ENCODE measurements around the gene SLC25A39. TPM values are rescaled to one million over a fixed set of nuclear protein-coding genes. Genes with fewer than 3 reads are reported as not detected.

Gene SLC25A39
- total and polyA plus RNA-seq, 12 donors = 36.3 to 105 (median 44.6) TPM

DNA sequence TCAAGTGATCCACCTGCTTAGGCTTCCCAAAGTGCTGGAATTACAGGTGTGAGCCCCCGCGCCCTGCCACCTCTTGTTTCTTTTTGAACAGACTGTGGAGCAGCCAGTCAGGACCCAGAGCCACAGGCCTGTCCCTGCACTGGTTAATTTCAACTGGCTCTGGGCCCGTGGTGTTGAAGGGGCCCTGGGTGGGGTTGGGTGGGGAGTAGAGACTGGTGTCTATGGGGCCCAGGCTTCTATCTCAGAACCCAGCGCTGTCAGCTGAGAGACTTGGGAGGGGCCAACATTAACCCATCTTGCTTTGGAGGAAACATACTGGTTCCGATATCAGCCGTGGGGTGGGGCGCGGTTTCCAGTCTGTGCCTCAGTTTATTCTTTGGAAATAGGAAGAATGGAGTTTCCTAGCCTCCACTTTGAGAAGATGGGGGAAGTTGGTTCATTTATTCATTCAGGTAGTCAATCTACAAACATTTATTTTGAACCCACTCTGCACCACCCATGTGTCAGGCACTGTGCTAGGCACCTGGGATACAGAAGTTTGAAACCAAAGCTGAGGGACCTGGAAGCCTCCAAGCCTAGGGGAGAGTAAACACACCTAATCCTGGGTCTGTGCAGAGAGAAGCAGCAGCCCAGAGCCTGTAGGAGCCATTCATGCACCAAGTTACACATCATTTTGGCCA is 41.1 kb downstream of the SLC25A39 start:
- no peak overlapping the region for H3K27ac ChIP-seq
- no peak for DNase-seq
- peaks cover 5 to 23% (median 19%) of the 10 kb centered on the region in 9 donors for H3K4me1 ChIP-seq
- H3K4me3 ChIP-seq = no peak overlapping the region
- TF ChIP-seq, protein P1, sequence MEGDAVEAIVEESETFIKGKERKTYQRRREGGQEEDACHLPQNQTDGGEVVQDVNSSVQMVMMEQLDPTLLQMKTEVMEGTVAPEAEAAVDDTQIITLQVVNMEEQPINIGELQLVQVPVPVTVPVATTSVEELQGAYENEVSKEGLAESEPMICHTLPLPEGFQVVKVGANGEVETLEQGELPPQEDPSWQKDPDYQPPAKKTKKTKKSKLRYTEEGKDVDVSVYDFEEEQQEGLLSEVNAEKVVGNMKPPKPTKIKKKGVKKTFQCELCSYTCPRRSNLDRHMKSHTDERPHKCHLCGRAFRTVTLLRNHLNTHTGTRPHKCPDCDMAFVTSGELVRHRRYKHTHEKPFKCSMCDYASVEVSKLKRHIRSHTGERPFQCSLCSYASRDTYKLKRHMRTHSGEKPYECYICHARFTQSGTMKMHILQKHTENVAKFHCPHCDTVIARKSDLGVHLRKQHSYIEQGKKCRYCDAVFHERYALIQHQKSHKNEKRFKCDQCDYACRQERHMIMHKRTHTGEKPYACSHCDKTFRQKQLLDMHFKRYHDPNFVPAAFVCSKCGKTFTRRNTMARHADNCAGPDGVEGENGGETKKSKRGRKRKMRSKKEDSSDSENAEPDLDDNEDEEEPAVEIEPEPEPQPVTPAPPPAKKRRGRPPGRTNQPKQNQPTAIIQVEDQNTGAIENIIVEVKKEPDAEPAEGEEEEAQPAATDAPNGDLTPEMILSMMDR (IDR thresholded peaks at IDR 0.05) = no peak
- H3K36me3 ChIP-seq = no peaks in the 10 kb centered on the region
- H3K9me3 ChIP-seq = no peaks in the 10 kb centered on the region
- no peak for ATAC-seq
- no peaks in the 10 kb centered on the region for H3K27me3 ChIP-seq
- 80 to 82% methylated on average over 8 of the region's 8 CpGs for WGBS, 2 donors
- intact Hi-C loops (cut with DNase I) = loop anchor here in 2 of 10 donors (5.0 kb wide), 1 partner anchor 39 kb away; the partner anchor contains the start of gene SLC25A39 (in 2 of the 2)

DNA sequence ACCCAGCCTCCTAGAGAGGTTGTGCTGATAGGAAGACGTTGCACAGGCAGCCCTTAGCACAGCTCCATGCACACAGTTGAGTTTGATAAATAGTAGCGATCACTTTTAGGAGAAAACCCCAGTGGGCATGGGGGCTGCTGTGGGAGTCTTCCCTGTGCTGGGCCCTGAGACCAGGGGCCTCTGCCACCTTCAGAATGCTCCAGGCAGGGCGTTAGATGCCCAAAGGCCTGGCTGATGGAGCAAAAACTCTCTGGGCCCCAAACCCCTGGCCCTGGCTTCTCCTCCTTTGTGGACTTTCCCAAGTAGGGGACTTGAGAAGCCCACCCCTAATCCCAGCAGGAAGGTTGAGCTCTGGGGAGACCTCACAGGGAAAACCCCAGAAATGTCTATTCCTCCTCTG is 42.4 kb downstream of the SLC25A39 start:
- no peak for DNase-seq
- intact Hi-C loops (cut with DNase I) = loop anchor here in 2 of 10 donors (5.0 kb wide), 1 partner anchor 40 kb away; the partner anchor contains the start of gene SLC25A39 (in 2 of the 2)
- no peaks in the 10 kb centered on the region for H3K36me3 ChIP-seq
- TF ChIP-seq, protein P1 (IDR thresholded peaks at IDR 0.05) = no peak
- H3K27me3 ChIP-seq = no peaks in the 10 kb centered on the region
- ATAC-seq = no peak
- WGBS, 2 donors = 73 to 80% methylated on average over 3 of the region's 3 CpGs
- peaks cover 5 to 23% (median 19%) of the 10 kb centered on the region in 9 donors for H3K4me1 ChIP-seq
- no peak overlapping the region for H3K27ac ChIP-seq
- H3K4me3 ChIP-seq = no peak overlapping the region
- no peaks in the 10 kb centered on the region for H3K9me3 ChIP-seq

DNA sequence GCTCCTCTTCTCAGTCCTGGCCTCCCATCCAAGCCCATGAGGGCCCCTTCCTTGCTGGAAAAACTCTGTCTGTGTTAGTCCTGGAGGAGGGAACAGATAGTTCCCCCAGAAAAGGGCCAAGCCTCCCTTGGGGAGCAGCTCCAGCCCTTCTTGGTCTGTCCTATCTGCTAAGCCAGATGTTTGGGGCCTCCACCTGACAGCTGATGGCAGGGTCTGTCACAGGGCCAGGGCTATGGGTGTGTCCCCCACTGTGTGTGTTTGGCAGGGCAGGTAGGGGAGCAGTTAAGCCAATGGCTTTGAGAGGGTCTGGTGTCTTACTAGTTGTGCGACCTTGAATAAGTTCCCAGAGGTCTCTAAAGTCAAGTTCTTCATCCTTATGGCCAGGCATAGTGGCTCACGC is 43.1 kb downstream of the SLC25A39 start:
- peaks cover 5 to 23% (median 19%) of the 10 kb centered on the region in 9 donors for H3K4me1 ChIP-seq
- 96 to 97% methylated on average over 2 of the region's 2 CpGs for WGBS, 2 donors
- no peaks in the 10 kb centered on the region for H3K36me3 ChIP-seq
- TF ChIP-seq, protein P1 (IDR thresholded peaks at IDR 0.05) = no peak
- H3K27me3 ChIP-seq = no peaks in the 10 kb centered on the region
- intact Hi-C loops (cut with DNase I) = loop anchor here in 2 of 10 donors (5.0 kb wide), 1 partner anchor 41 kb away; the partner anchor contains the start of gene SLC25A39 (in 2 of the 2)
- no peak for ATAC-seq
- H3K9me3 ChIP-seq = no peaks in the 10 kb centered on the region
- no peak overlapping the region for H3K27ac ChIP-seq
- no peak overlapping the region for H3K4me3 ChIP-seq
- no peak for DNase-seq

DNA sequence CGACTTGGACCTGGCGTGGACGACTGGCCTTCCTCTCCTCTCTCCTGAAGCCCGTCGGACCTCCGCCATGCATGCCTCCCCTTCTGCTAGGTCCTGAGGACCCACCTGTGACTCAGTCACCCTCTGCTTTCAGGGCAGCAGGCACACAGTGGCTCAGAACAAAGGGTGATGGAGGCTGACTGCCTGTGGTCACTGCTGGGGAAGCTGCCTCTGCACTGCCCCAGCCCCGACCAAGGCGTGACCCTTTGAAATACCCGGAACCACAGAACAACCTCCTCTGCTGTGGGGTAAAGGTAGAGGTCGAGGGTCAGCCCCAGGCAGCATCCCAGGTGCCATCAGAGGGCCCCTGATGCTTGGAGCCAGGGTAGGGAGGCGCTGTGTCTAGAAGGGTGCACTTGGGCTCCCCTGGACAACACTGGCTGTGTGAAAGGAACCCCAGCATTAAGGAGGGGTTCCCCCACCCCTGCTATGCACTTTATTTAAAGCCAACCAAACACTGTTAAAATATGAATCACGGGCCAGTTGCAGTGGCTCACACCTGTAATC is 44.2 kb downstream of the SLC25A39 start:
- peak in 2 of 8 donors; percentile 5 to 8 for ATAC-seq
- intact Hi-C loops (cut with DNase I) = loop anchor here in 2 of 10 donors (5.0 kb wide), 1 partner anchor 42 kb away; the partner anchor contains the start of gene SLC25A39 (in 2 of the 2)
- peaks cover 5 to 23% (median 19%) of the 10 kb centered on the region in 9 donors for H3K4me1 ChIP-seq

More for the DNA sequence above, 44.2 kb downstream of the SLC25A39 start:
- TF ChIP-seq, protein P1 (IDR thresholded peaks at IDR 0.05) = no peak
- Histone ChIP-seq H3K27ac (peak overlapping the region in 9 of 10 donors; percentile 62 to 91 (median 81)), H3K4me3 (no peak overlapping the region), H3K27me3 (no peaks in the 10 kb centered on the region), H3K36me3 (no peaks in the 10 kb centered on the region), H3K9me3 (no peaks in the 10 kb centered on the region)
- 76 to 84% methylated on average over 12 of the region's 12 CpGs for WGBS, 2 donors
- no peak for DNase-seq

Data from heart right ventricle (tissue), 16 donors.